Tibial nerve (tissue), 4 donors: ENCODE data around the gene RPS19BP1. TPM values are rescaled to one million over a fixed set of nuclear protein-coding genes. Genes with fewer than 3 reads are reported as not detected.

ENCODE experiments used
- DNase-seq, 2 donors: peaks; one replicate each; pipeline ENCODE4 v3.0.0-alpha.2; 2019; ENCODE audit warnings: low spot score in 2 of 2
- H3K27ac ChIP-seq, 4 donors: fragments of 200-600 bp; sonication (generic) in 3 of 4; one replicate each; pipeline ENCODE4 v1.5.1; 2017 to 2019; ENCODE audit warnings: mild to moderate bottlenecking in 1 of 4
- H3K27me3 ChIP-seq, 2 donors: fragments of 200-600 bp; sonication (generic) in 1 of 2; one replicate each; pipeline versions ENCODE4 v1.5.1 to v1.6.0; 2017 to 2019
- H3K36me3 ChIP-seq, 3 donors: fragments of 200-600 bp; sonication (generic); one replicate each; pipeline ENCODE4 v1.5.1; 2018 to 2019
- H3K4me1 ChIP-seq, 4 donors: fragments of 200-600 bp; sonication (generic) in 3 of 4; one replicate each; pipeline ENCODE4 v1.5.1; 2017 to 2019
- H3K4me3 ChIP-seq, 4 donors: fragments of 200-600 bp; sonication (generic) in 3 of 4; one replicate each; pipeline ENCODE4 v1.5.1; 2017 to 2019; ENCODE audit warnings: mild to moderate bottlenecking in 1 of 4, moderate library complexity in 1 of 4
- H3K9me3 ChIP-seq, 4 donors: fragments of 200-600 bp; sonication (generic) in 3 of 4; one replicate each; pipeline ENCODE4 v1.5.1; 2017 to 2019
- CTCF ChIP-seq, 5 experiments: fragments of 200-600 bp in 3 of 5; fragments of 450-650 bp in 2 of 5; sonication (generic) in 3 of 5; IDR thresholded peaks; one replicate each; pipeline ENCODE4 v1.5.1; 2016 to 2019; ENCODE audit warnings: antibody characterized with exemption in 5 of 5, mild to moderate bottlenecking in 3 of 5, moderate library complexity in 2 of 5
- EP300 ChIP-seq, 2 donors: sonication (generic); formaldehyde crosslinking; IDR thresholded peaks; one replicate each; pipeline ENCODE4 v1.6.1; 2017; ENCODE audit warnings: antibody characterized with exemption in 2 of 2, mild to moderate bottlenecking in 1 of 2
- POLR2A ChIP-seq, 2 donors: fragments of 450-650 bp; IDR thresholded peaks; one replicate each; pipeline ENCODE4 v1.6.1; 2017; ENCODE audit warnings: antibody characterized with exemption in 2 of 2, mild to moderate bottlenecking in 2 of 2, moderate library complexity in 2 of 2
- WGBS, 2 donors: methylation state at CpG; one replicate each; pipeline ENCODE4 v1.1.5; 2018; 5-methylcytosine and 5-hydroxymethylcytosine counted together
- total RNA-seq, 4 donors: library from RNA; depleted of rRNA; stranded (reverse); fragments of >200 nt; gene quantifications; one replicate each; pipeline ENCODE4 v1.1.0, GENCODE V29; 2016

RPS19BP1 gene
- total RNA-seq, 4 donors from 2014 or later, result 178 to 206 (median 197) TPM

- DNase-seq, result no peak
- WGBS, 2 donors, result 80 to 81% methylated on average over 13 to 15 of the region's 15 CpGs
- no peak for TF ChIP-seq CTCF (IDR thresholded peaks at IDR 0.05)
- TF ChIP-seq EP300 (IDR thresholded peaks at IDR 0.05), result no peak
- TF ChIP-seq POLR2A (IDR thresholded peaks at IDR 0.05), result no peak
These were observed 3.4 kb upstream of the RPS19BP1 start for GRCh38 chr22:39535831-39536449.

GRCh38 chr22:39535357-39535725, 2.8 kb upstream of the RPS19BP1 start:
- TF ChIP-seq POLR2A (IDR thresholded peaks at IDR 0.05) (no peak), CTCF (IDR thresholded peaks at IDR 0.05) (no peak), EP300 (IDR thresholded peaks at IDR 0.05) (no peak)
- Histone ChIP-seq H3K27me3 (no peaks in the 10 kb centered on the region), H3K27ac (peak overlapping the region in 2 of 4 donors; percentile 62 to 96), H3K4me1 (peaks cover 0 to 40% (median 19%) of the 10 kb centered on the region in 4 donors), H3K4me3 (no peak overlapping the region), H3K36me3 (peaks cover 0 to under 1% (median 0%) of the 10 kb centered on the region in 3 donors), H3K9me3 (no peaks in the 10 kb centered on the region)
- DNase-seq, result no peak
- 46 to 64% methylated on average over 8 to 11 of the region's 13 CpGs for WGBS, 2 donors

More at GRCh38 chr22:39535831-39536449, 3.4 kb upstream of the RPS19BP1 start:
- Histone ChIP-seq H3K27me3 (no peaks in the 10 kb centered on the region), H3K4me1 (peaks cover 0 to 34% (median 14%) of the 10 kb centered on the region in 4 donors), H3K27ac (no peak overlapping the region), H3K4me3 (no peak overlapping the region), H3K36me3 (no peaks in the 10 kb centered on the region), H3K9me3 (no peaks in the 10 kb centered on the region)

GRCh38 chr22:39534591-39535356, 2.2 kb upstream of the RPS19BP1 start:
- DNase-seq, result peak; percentile 83 to 91
- Histone ChIP-seq H3K9me3 (no peaks in the 10 kb centered on the region), H3K4me1 (peaks cover 0 to 45% (median 25%) of the 10 kb centered on the region in 4 donors), H3K36me3 (peaks cover 0 to 7% (median 0%) of the 10 kb centered on the region in 3 donors), H3K27ac (peak overlapping the region; percentile 55 to 96 (median 74)), H3K4me3 (peak overlapping the region in 3 of 4 donors; percentile 8 to 14 (median 8)), H3K27me3 (no peaks in the 10 kb centered on the region)
- 10 to 14% methylated on average over 22 to 31 of the region's 41 CpGs for WGBS, 2 donors
- TF ChIP-seq EP300 (IDR thresholded peaks at IDR 0.05), result peak in 1 of 2 donors; percentile 25
- TF ChIP-seq CTCF (IDR thresholded peaks at IDR 0.05), result peak; percentile 93 to 99 (median 99)
- no peak for TF ChIP-seq POLR2A (IDR thresholded peaks at IDR 0.05)

DNA sequence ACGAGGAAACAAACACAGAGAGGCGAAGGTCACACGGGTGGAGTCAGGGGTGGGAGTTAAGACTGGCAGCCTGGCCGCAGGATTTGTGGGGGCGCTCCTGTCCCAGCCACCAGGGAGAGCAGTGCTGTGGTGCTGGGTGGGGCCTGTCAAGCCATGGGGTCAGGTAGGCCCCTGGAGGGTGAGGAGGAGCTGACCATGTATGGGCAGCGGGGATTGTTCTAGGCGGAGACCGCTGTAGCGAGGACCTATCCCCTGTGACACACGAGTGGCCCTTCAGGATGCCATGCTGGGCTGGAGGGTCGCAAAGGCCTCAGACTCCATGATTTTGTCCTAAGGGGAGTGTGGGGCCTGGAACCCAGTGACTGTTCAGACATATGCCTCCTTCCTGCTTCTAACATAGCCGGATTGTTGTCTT, 1.6 kb upstream of the RPS19BP1 start:
- Histone ChIP-seq H3K4me3 (no peak overlapping the region), H3K36me3 (peaks cover 0 to 8% (median 0%) of the 10 kb centered on the region in 3 donors), H3K27ac (peak overlapping the region; percentile 55 to 96 (median 74)), H3K4me1 (peaks cover 0 to 52% (median 32%) of the 10 kb centered on the region in 4 donors), H3K9me3 (no peaks in the 10 kb centered on the region), H3K27me3 (no peaks in the 10 kb centered on the region)
- 71 to 75% methylated on average over 12 of the region's 12 CpGs for WGBS, 2 donors
- TF ChIP-seq POLR2A (IDR thresholded peaks at IDR 0.05) (no peak), CTCF (IDR thresholded peaks at IDR 0.05) (no peak), EP300 (IDR thresholded peaks at IDR 0.05) (no peak)
- no peak for DNase-seq
